H7 (cell line): Measurements from ENCODE around the gene SOBP. TPM values are rescaled to one million over a fixed set of nuclear protein-coding genes. Genes with fewer than 3 reads are reported as not detected.

Experiments
- DNase-seq: peaks from one replicate; pipeline ENCODE4 v3.0.0; 2012
- H3K27me3 ChIP-seq: 2 replicates; pipeline ENCODE4 v1.6.0; 2011; ENCODE audit warnings: mild to moderate bottlenecking, low read length; ENCODE audit not compliant: control insufficient read depth, insufficient read depth
- H3K36me3 ChIP-seq: replicated peaks from 2 replicates; pipeline ENCODE4 v1.5.1; 2011; ENCODE audit warnings: low read length; ENCODE audit not compliant: control insufficient read depth, insufficient read depth
- H3K4me3 ChIP-seq: 2 replicates; pipeline ENCODE4 v1.5.1; 2011; ENCODE audit warnings: low read depth, mild to moderate bottlenecking, control low read depth, low read length, moderate library complexity; ENCODE audit not compliant: insufficient read depth
- total RNA-seq: library from RNA; depleted of rRNA; stranded (reverse); fragments of >200 nt; shearing (Covaris generic); gene quantifications from 2 replicates; pipeline ENCODE4 v1.2.3, GENCODE V29; 2014

Gene SOBP
- total RNA-seq, 1 experiment from 2014 or later = 1.3 TPM

DNA sequence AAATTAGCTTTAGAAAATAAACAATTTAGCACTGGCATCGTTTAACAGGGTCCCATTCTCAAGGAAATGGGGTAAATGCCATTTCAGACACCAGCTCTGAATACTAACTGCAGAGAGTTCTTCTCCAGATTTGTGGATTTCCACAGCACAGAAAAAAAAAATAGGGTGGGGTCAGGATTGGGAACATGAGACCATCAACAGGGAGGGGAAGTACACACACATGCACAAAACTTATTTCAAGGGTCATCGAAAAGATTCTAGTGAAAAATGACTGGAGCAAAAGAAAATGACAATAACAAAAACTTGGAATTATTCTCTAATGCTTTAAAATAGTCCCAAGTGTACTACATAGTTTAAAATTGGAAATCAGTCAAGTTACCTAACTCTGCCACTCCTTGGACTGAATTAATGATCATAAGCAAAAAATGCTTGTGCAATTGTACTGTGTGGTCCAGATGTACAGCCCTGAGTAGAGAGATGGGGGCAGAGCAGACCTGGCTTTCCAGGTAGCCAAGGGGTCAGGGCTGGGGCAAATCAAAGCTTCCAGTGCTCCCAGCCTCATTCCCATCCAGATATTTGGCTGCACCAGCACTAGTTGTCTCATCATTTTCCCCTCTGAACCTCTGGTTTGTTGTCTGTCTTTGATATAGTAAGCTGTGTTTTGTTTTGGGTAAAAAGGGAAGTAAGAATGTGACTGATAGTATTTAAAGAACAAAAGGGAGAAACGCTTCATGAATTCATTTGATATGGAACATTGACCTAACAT is 152.4 kb downstream of the SOBP start:
- no peak for DNase-seq
- Histone ChIP-seq H3K27me3 (no peaks in the 10 kb centered on the region), H3K4me3 (no peak overlapping the region), H3K36me3 (no peaks in the 10 kb centered on the region)

DNA sequence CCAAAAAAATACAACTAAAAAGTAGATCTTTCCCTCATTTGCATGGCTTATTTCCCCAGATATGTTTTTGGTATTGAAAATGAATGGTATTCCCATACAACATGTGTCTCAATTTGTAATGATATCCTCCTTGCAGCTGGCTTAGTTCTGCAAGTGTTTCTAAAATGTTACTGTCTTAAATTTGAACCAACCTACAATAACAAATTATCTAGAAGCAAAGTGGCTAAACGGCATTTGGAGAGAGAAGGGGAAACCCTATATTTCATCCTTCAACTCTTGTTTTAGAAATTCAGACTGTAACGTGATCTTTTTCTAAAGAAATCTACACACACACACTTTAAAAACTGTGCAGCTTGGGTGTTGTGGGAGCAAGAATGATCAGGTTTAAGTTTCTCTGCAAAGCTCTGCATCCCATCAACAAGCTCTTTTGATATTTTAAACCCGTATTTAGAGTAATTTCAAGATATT is 153.0 kb downstream of the SOBP start:
- Histone ChIP-seq H3K36me3 (no peaks in the 10 kb centered on the region), H3K27me3 (no peaks in the 10 kb centered on the region), H3K4me3 (no peak overlapping the region)
- no peak for DNase-seq

DNA sequence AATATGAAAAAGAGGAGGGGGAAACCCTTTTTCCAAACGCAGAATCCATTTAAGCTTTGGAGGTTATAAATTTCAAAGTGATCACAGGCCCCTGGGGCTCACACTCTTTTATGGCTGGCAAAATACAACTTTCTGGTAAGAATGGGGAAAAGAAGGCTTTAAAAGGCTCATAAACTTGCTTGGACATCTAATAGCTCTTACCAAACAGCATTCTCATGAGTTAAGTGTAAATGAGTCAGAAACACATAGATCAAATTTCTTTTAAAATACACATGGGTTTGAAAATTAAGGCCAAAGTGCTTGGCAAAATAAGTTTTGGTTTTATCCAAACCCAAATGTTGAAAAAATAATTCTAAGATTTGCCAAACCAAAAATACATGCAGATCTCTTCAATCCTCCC is 154.6 kb downstream of the SOBP start:
- Histone ChIP-seq H3K4me3 (no peak overlapping the region), H3K27me3 (no peaks in the 10 kb centered on the region), H3K36me3 (no peaks in the 10 kb centered on the region)
- no peak for DNase-seq

DNA sequence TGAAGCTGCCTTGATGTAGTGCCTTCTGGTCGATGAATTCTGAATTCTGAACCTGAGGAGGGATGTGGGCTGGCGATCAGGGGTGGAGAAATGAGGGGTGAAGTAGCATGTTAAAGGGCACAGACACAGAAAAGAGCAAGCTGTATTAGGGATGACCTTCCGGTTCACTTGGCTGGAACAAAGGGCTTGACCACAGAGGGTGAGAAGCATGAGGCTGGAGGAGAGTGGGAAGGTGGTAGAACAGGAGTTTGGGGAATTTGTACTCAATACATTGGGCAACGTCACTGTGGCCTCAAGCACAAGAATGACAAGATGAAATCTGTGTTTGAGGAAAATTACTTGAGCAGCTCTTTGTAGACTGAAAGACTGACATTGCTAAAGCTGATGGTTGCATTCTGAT is 155.8 kb downstream of the SOBP start:
- H3K4me3 ChIP-seq = no peak overlapping the region
- DNase-seq = no peak
- no peaks in the 10 kb centered on the region for H3K27me3 ChIP-seq
- no peaks in the 10 kb centered on the region for H3K36me3 ChIP-seq

DNA sequence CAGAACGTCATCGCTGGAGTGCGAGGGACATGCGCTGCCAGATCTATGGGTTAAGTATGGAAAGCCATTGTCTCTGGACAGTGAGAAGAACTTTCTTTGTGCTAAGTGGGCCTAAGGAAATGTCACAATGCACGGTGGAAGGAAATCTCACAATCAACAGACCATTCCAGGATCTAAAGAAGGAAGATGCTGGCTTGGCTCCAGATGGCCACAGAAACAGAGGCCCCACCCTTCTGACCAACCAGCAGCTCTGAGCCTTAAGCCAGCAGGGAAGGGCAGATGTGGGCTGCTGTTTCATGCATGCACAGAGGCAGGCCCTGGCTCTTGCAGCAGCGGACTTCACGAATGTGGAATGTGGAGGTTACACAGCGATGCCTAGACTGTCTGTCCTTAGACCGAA is 156.3 kb downstream of the SOBP start:
- DNase-seq = no peak
- Histone ChIP-seq H3K4me3 (no peak overlapping the region), H3K27me3 (no peaks in the 10 kb centered on the region), H3K36me3 (no peaks in the 10 kb centered on the region)

DNA sequence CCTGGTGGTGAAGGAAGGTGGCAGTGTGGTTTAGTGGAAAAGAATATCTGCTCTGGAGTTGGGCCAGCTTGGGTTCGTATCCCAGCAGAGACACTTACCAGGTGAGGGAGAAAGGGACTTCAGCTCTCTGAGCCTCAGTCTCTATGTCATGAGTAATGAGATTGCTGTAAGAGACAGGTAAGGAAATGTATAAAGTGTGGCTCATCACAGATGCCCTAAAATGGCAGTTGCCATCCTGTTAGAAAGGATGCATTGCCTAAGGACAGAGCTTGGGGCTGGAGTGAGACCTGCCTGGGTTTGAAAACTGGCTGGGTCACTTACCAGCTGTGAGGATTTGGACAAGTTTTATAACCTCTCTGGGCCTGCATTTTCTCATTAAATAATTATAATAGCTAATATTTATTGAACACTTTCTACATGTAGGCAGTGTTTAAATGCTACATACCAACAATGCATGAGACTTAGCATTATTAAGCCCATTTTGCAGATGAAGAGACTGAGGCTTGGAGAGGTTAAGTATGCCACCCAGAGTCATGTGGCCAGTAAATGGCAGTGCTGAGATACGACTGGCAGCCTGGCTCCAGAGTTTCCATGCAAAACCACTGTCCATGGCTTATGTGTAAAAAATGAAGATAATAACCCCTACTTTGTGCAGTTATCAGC is 157.0 kb downstream of the SOBP start:
- Histone ChIP-seq H3K4me3 (no peak overlapping the region), H3K27me3 (no peaks in the 10 kb centered on the region), H3K36me3 (no peaks in the 10 kb centered on the region)
- no peak for DNase-seq

DNA sequence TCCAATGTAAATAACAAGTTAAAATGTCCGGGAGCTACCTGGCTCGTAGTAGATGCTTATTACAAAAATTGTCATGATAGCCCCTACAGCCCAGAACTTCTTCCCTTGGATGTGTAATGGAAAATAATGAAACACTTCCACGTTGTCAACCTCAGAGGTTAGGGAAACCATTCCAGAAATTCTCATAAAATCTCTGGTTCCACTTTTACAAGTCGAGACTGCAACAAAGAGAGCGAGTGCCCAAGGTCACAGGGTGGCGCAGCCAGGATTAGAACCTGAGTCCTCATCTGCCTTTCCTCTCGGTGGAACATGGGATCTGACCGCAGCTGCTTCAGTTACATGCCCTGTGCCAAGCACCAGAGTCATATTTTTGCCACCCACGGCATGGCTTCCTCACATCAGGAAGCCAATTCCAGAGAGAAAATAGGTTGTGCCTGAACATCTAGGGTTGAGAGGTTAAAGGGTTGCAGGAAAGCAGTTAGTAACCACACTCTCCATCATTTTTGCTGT is 157.6 kb downstream of the SOBP start:
- no peak for DNase-seq
- no peaks in the 10 kb centered on the region for H3K36me3 ChIP-seq
- H3K4me3 ChIP-seq = no peak overlapping the region
- H3K27me3 ChIP-seq = no peaks in the 10 kb centered on the region

DNA sequence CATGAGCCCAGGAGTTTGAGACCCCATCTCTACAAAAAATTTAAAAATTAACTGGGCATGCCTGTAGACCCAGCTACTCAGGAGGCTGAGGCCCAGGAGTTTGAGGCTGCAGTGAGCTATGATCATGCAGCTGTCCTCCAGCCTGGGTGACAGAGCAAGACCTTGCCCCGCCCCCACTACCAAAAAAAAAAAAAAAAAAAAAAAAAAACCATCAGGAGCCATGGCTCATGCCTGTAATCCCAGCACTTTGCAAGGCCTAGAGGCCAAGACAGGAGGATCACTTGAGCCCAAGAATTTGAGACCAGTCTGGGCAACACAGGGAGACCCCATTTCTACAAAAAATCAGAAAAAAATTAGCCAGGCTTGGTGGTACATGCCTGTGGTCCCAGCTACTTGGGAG is 159.1 kb downstream of the SOBP start:
- DNase-seq = no peak
- Histone ChIP-seq H3K27me3 (no peaks in the 10 kb centered on the region), H3K36me3 (no peaks in the 10 kb centered on the region), H3K4me3 (no peak overlapping the region)

DNA sequence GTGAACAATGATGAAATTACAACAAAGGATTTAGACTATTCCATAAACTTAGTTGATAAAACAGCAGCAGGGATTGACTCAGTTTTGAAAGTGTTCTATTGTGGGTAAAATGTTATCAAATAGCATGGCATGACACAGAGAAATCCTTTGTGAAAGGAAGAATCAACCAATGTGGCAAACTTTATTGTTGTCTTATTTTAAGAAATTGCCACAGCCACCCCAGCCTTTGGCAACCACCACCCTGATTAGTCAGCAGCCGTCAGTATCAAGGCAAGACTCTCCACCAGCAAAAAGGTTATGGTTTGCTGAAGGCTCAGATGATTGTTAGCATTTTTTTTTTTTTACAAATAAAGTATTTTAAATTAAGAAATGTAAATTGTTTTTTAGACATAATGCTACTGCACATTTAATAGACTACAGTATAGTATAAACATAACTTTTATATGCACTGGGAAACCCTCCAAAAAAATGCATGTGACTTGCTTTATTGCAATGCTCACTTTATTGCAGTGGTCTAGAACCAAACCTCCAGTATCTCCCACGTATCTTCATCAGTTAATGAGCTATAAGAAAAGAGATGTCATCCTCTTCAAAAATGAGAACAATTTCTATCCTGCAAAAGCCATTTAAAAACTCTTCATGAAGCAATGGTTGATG is 162.7 kb downstream of the SOBP start:
- H3K27me3 ChIP-seq = no peaks in the 10 kb centered on the region
- DNase-seq = no peak
- no peaks in the 10 kb centered on the region for H3K36me3 ChIP-seq
- no peak overlapping the region for H3K4me3 ChIP-seq

DNA sequence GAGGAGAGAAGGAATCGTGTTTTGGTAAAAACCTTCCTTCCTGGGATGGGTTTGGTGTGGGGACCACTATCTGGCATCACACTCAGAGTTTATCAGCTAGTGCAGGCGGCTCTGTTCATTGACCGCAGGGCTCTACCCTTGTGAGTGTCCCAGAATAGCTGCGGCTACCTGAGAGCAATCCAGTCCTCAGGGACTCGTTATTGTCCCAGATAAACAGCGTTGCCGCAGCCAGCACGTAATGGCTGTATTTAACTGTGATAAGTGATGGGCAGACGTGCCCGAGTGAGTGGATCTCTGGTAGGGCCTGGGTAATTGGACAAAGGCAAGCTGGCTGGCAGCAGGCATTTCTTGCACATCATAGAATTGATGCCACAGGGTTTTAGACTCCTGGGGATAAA is 163.3 kb downstream of the SOBP start:
- H3K4me3 ChIP-seq = no peak overlapping the region
- no peak for DNase-seq
- H3K36me3 ChIP-seq = no peaks in the 10 kb centered on the region
- no peaks in the 10 kb centered on the region for H3K27me3 ChIP-seq

DNA sequence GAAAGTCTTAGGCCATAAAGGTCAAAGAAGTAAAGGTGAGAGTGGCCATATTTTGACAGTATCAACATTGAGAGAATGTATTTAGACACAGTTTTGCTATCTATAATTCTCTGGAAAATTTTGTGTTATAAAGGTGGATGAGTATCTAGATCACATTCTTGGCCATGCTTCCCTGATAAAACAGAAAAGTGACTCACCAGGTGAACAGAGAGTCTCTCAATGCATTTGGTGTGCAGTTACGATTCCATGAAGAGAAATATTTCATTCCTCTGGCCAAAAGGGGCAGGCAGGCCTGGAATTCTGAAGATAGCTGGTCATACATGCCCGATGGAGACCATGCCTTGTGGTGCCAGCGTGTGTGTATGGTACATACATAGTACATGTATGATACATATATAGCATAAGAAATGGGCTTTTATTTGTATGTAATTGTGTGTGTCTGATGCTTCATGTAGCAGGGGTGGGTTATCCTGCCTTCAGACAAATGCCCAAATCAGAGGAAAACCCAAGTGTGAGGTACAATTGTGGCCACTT is 164.0 kb downstream of the SOBP start:
- Histone ChIP-seq H3K4me3 (no peak overlapping the region), H3K36me3 (no peaks in the 10 kb centered on the region), H3K27me3 (no peaks in the 10 kb centered on the region)
- no peak for DNase-seq

DNA sequence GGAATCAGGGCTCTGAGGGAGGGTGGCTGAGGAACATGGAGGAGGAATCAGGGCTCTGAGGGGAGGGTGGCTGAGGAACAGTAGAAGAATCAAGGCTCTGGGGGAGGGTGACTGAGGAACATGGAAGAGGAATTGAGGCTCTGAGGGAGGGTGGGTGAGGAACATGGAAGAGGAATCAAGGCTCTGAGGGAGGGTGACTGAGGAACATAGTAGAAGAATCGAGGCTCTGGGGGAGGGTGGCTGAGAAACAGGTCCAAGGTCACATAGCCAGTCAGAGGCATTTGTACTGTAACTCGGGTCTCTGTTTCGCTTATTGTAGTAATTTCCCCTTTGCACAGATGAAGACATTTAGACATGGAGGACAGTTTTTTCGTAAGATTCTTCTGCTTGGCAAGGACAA is 164.8 kb downstream of the SOBP start:
- no peaks in the 10 kb centered on the region for H3K27me3 ChIP-seq
- no peaks in the 10 kb centered on the region for H3K36me3 ChIP-seq
- H3K4me3 ChIP-seq = no peak overlapping the region
- DNase-seq = no peak

DNA sequence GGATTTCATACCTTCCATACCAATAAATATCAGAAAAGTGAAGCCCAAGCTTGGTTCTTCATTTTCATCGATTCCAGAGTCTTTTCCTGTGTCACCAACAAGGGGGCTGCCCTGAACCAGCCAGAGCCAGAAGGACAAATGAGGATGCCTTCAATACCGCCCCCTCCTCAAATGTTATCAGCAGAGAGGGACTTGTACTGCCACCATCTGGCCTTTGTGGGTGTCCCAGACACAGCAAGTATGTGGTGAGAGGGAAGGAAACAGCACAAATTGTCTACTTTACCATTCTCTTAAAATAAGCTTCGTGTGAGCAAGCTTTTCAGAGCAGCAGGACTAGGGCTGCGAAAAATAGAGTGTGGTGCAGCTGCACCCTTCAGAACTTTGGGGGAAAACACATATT is 165.3 kb downstream of the SOBP start:
- Histone ChIP-seq H3K36me3 (no peaks in the 10 kb centered on the region), H3K4me3 (no peak overlapping the region), H3K27me3 (no peaks in the 10 kb centered on the region)
- DNase-seq = peak; percentile 70

DNA sequence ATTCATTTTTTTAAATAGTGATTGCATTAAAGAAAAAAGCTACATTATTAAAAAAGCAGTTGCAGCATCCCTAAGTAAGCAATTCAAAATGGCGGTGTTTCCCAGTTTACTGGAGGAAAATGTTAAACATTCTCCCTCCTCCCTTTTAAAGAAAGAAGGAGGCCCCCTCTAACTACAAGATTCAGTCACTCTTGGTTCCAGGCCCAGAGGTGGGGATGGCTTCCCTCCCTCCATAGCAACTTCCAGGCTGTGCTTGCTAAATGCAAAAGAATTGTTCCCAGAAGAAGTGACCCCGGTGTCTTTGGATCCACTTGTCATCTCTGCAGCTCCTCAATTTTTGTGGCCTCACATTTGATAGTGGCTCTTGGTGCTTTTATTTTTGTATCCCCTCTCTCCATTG is 165.9 kb downstream of the SOBP start:
- Histone ChIP-seq H3K36me3 (no peaks in the 10 kb centered on the region), H3K27me3 (no peaks in the 10 kb centered on the region), H3K4me3 (no peak overlapping the region)
- DNase-seq = no peak

DNA sequence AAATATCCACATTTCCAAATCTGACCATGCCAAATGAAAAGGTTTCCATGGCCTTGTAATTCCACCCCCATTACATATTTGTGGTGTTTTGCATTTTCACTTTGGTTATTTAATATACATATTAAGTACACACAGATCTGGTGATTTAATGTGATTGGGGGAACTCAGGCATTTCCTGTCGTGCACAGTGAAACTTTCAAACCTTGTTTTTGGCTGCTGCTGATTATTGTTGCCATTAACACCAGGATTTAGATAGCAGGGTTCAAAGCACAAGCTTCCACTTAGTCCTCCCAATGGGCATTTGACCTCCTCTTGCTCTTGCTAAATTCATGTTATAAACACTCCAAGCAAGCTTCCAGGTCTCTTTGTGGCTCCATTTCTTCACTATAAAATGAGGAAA is 166.5 kb downstream of the SOBP start:
- no peak for DNase-seq
- Histone ChIP-seq H3K27me3 (no peaks in the 10 kb centered on the region), H3K4me3 (no peak overlapping the region), H3K36me3 (no peaks in the 10 kb centered on the region)
